ENCODE data around the gene TMEM235. TPM values are rescaled to one million over a fixed set of nuclear protein-coding genes. Genes with fewer than 3 reads are reported as not detected.
A peak's percentile ranks its signal among the peaks of the same experiment; 100 is the strongest.

TMEM235 gene
- total RNA-seq, 2 donors from 2014 or later: 0.33 TPM; not detected in 1

DNA sequence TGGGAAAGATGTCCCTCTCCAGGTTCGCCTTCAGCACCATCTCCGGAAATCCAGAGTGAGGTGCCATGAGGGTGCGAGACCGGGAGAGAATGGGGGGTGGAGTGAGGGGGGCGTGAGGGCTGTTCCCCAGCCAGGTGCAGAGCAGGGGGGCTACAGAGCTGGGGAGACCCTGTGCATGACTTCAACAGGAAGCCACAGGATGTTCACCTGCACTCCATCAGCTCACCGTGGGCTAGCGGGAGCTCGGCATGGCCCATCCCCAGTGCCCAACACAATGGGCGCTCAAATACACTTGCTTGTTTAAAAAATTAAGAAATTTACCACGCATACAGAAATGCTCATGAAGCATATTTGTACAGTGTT lies 27.7 kb downstream of the TMEM235 start:
- Histone ChIP-seq H3K27ac (ENCODE audit: low read depth, low read length) (no peak overlapping the region), H3K36me3 (ENCODE audit: control insufficient read depth, insufficient read depth, low read length) (no peaks in the 10 kb centered on the region), H3K9ac (ENCODE audit: extremely low read depth, low read length, poor library complexity, severe bottlenecking) (no peak overlapping the region), H3K9me3 (ENCODE audit: control insufficient read depth, low read length) (no peaks in the 10 kb centered on the region), H3K27me3 (ENCODE audit: control insufficient read depth, insufficient read depth, low read length, poor library complexity, severe bottlenecking) (no peaks in the 10 kb centered on the region), H3K4me1 (ENCODE audit: control insufficient read depth, insufficient read depth, low read length) (peaks cover 39% of the 10 kb centered on the region), H3K4me3 (ENCODE audit: low read length) (no peak overlapping the region)
- 92 to 96% methylated on average over 8 to 9 of the region's 10 CpGs for WGBS, 2 experiments (ENCODE audit: insufficient coverage in 1 of 2, insufficient read length in 1 of 2)
- H3K27me3 Mint-ChIP-seq (ENCODE audit: insufficient read depth): no peaks in the 10 kb centered on the region
- peaks cover 33% of the 10 kb centered on the region for H3K4me1 Mint-ChIP-seq
- no peak for DNase-seq
- H3K27ac Mint-ChIP-seq: no peak overlapping the region
- no peaks in the 10 kb centered on the region for H3K9me3 Mint-ChIP-seq
- no peak overlapping the region for H3K4me3 Mint-ChIP-seq
- TF ChIP-seq, protein P1, sequence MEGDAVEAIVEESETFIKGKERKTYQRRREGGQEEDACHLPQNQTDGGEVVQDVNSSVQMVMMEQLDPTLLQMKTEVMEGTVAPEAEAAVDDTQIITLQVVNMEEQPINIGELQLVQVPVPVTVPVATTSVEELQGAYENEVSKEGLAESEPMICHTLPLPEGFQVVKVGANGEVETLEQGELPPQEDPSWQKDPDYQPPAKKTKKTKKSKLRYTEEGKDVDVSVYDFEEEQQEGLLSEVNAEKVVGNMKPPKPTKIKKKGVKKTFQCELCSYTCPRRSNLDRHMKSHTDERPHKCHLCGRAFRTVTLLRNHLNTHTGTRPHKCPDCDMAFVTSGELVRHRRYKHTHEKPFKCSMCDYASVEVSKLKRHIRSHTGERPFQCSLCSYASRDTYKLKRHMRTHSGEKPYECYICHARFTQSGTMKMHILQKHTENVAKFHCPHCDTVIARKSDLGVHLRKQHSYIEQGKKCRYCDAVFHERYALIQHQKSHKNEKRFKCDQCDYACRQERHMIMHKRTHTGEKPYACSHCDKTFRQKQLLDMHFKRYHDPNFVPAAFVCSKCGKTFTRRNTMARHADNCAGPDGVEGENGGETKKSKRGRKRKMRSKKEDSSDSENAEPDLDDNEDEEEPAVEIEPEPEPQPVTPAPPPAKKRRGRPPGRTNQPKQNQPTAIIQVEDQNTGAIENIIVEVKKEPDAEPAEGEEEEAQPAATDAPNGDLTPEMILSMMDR (conservative IDR thresholded peaks at IDR 0.05): no peak
- no peaks in the 10 kb centered on the region for H3K36me3 Mint-ChIP-seq (ENCODE audit: low read depth)

DNA sequence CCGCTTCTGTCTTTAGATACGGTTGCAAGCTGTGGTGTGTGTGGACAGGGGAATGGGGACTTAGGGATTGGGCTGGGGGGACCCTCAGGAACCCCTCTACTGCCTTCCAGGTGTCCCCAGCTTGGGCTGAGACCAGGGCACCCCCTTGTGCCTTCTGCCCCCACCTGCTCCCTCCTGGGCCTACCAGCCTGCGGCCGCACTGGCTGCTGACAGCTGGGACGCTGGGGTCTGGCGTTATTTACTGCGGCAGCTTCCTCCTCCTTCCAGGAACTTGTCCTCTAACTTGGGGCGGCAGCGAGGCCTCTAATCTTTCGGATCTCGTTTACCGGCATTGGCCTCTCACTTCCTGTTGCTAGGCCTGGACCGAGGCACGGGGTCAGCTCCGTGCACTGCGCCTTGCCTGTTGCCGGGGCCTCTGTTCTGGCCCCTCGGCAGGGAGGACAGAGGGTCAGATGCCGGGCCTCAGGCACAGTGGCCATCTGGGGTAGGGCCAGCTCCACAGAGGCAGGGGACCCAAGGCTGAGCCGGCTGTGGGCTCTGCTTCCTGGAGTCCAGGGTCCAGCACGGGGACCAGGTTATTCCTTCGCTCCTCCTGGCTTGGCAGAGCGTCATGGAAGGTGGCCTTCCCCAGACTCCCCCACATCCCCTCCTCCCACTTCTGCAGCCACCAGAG lies 31.8 kb downstream of the TMEM235 start:
- 89 to 90% methylated on average over 15 to 23 of the region's 23 CpGs for WGBS, 2 experiments (ENCODE audit: insufficient coverage in 1 of 2, insufficient read length in 1 of 2)
- H3K4me3 Mint-ChIP-seq: no peak overlapping the region
- no peak overlapping the region for H3K27ac Mint-ChIP-seq
- no peaks in the 10 kb centered on the region for H3K36me3 ChIP-seq (ENCODE audit: control insufficient read depth, insufficient read depth, low read length)
- no peaks in the 10 kb centered on the region for H3K27me3 Mint-ChIP-seq (ENCODE audit: insufficient read depth)
- H3K9ac ChIP-seq (ENCODE audit: extremely low read depth, low read length, poor library complexity, severe bottlenecking): no peak overlapping the region
- no peaks in the 10 kb centered on the region for H3K9me3 ChIP-seq (ENCODE audit: control insufficient read depth, low read length)
- no peak overlapping the region for H3K4me3 ChIP-seq (ENCODE audit: low read length)
- no peaks in the 10 kb centered on the region for H3K36me3 Mint-ChIP-seq (ENCODE audit: low read depth)
- peak overlapping the region; percentile 6 for H3K27ac ChIP-seq (ENCODE audit: low read depth, low read length)
- H3K27me3 ChIP-seq (ENCODE audit: control insufficient read depth, insufficient read depth, low read length, poor library complexity, severe bottlenecking): no peaks in the 10 kb centered on the region
- peaks cover 27% of the 10 kb centered on the region for H3K4me1 Mint-ChIP-seq
- H3K9me3 Mint-ChIP-seq: no peaks in the 10 kb centered on the region
- peaks cover 16% of the 10 kb centered on the region for H3K4me1 ChIP-seq (ENCODE audit: control insufficient read depth, insufficient read depth, low read length)
- DNase-seq: peak; percentile 67
- TF ChIP-seq, protein P1 (conservative IDR thresholded peaks at IDR 0.05): no peak

DNA sequence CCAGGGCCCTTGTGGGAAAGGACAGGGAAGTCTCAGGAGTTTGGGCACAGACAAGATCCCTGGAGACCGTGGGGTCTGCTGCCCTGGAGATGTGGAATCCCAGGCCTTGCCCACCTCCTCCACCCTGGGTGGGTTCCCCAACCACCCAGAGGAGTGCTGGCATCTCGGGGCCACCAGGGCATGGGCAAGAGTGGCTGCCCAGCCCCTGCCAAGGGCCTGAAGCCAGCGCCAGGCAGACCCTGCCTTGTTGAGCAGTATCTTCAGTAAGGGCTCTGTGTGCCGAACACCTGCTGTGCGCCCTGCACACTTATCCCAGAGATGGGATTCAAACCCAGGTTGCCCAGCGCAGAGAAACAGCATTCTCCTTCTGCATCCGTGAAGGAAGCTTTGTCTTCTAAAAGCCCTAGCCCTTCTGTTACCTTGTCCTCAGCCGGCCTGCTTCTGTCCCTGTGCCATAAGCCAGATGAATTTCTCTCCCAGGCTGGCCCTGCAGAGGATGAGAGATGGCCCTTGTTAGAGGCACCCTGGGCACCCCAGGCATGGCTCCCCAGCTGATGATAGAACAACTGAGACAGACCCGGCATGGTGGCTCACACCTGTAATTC lies 32.4 kb downstream of the TMEM235 start:
- Histone ChIP-seq H3K36me3 (ENCODE audit: control insufficient read depth, insufficient read depth, low read length) (no peaks in the 10 kb centered on the region), H3K9ac (ENCODE audit: extremely low read depth, low read length, poor library complexity, severe bottlenecking) (no peak overlapping the region), H3K4me3 (ENCODE audit: low read length) (no peak overlapping the region), H3K27ac (ENCODE audit: low read depth, low read length) (peak overlapping the region; percentile 6), H3K4me1 (ENCODE audit: control insufficient read depth, insufficient read depth, low read length) (peaks cover 16% of the 10 kb centered on the region), H3K27me3 (ENCODE audit: control insufficient read depth, insufficient read depth, low read length, poor library complexity, severe bottlenecking) (no peaks in the 10 kb centered on the region), H3K9me3 (ENCODE audit: control insufficient read depth, low read length) (no peaks in the 10 kb centered on the region)
- no peak overlapping the region for H3K27ac Mint-ChIP-seq
- TF ChIP-seq, protein P1 (conservative IDR thresholded peaks at IDR 0.05): no peak
- H3K9me3 Mint-ChIP-seq: no peaks in the 10 kb centered on the region
- WGBS, 2 experiments (ENCODE audit: insufficient coverage in 1 of 2, insufficient read length in 1 of 2): 95% methylated on average over 9 of the region's 9 CpGs
- H3K27me3 Mint-ChIP-seq (ENCODE audit: insufficient read depth): no peaks in the 10 kb centered on the region
- DNase-seq: peak; percentile 56
- peaks cover 32% of the 10 kb centered on the region for H3K4me1 Mint-ChIP-seq
- H3K36me3 Mint-ChIP-seq (ENCODE audit: low read depth): no peaks in the 10 kb centered on the region
- no peak overlapping the region for H3K4me3 Mint-ChIP-seq

All from endodermal cell (in vitro differentiated cells).